ENCODE results near the gene RRAD. TPM values are rescaled to one million over a fixed set of nuclear protein-coding genes. Genes with fewer than 3 reads are reported as not detected.

RRAD gene
- polyA plus RNA-seq, 2 of the 4 experiments (the other 2 are of a cell fraction), result 0.75 to 2.2 TPM

- DNase-seq (ENCODE audit: low read depth in 1 of 2, low spot score in 1 of 2) (no peak), ATAC-seq (no peak), FAIRE-seq (no peak)
- H3K4me2 ChIP-seq, result no peak overlapping the region
- no peak overlapping the region for H3K27ac ChIP-seq
- TF ChIP-seq FOSL2 (IDR thresholded peaks at IDR 0.05) (no peak), FOSL2 (CRISPR knock-in tag; IDR thresholded peaks at IDR 0.05) (no peak), TP53 (CRISPR knock-in tag; IDR thresholded peaks at IDR 0.05) (no peak), NPAS2 (CRISPR knock-in tag; IDR thresholded peaks at IDR 0.05; ENCODE audit: borderline replicate concordance) (no peak), SMC3 (IDR thresholded peaks at IDR 0.05) (no peak)
- TF ChIP-seq, protein P1, sequence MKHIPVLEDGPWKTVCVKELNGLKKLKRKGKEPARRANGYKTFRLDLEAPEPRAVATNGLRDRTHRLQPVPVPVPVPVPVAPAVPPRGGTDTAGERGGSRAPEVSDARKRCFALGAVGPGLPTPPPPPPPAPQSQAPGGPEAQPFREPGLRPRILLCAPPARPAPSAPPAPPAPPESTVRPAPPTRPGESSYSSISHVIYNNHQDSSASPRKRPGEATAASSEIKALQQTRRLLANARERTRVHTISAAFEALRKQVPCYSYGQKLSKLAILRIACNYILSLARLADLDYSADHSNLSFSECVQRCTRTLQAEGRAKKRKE (CRISPR knock-in tag; IDR thresholded peaks at IDR 0.05; ENCODE audit: low read depth), result no peak
- ChIA-PET CTCF (interaction anchor here (29.9 to 40.8 kb wide), 2 partner anchors 7 to 9 kb away, joined by 837 read pairs; partner anchors contain the start of genes CDH16, PDP2 and RRAD), POLR2A (no interaction called here)
- WGBS (ENCODE audit: missing lambda C conversion rate), result 70% methylated on average over 3 of the region's 3 CpGs
- peaks cover 13% of the 10 kb centered on the region; the same call in 2 of the 3 replicates for H3K4me1 ChIP-seq
- no peaks in the 10 kb centered on the region for H3K9me3 ChIP-seq
- no peak overlapping the region for H3K4me3 ChIP-seq
These were observed 17.2 kb downstream of the RRAD start for GRCh38 chr16:66908116-66908515.

- CTCF ChIA-PET, result interaction anchor here (1.5 to 40.8 kb wide), 3 partner anchors 8 to 40 kb away, joined by 3 to 837 read pairs (median 837); partner anchors contain the start of genes CDH16, PDP2 and RRAD
These were observed 18.2 kb downstream of the RRAD start for GRCh38 chr16:66906916-66907836.

GRCh38 chr16:66905633-66906539 is 19.4 kb downstream of the RRAD start:
- no peaks in the 10 kb centered on the region for H3K9me3 ChIP-seq
- no peak for FAIRE-seq
- no peak overlapping the region for H3K27ac ChIP-seq
- ChIA-PET POLR2A (no interaction called here), CTCF (interaction anchor here (1.0 to 40.8 kb wide), 4 partner anchors 7 to 107 kb away, joined by 3 to 837 read pairs (median 420); partner anchors contain the start of genes CDH16, PDP2 and RRAD)
- peaks cover 10% of the 10 kb centered on the region for H3K4me1 ChIP-seq
- H3K4me3 ChIP-seq, result no peak overlapping the region
- no peak for ATAC-seq
- H3K4me2 ChIP-seq, result no peak overlapping the region
- WGBS (ENCODE audit: missing lambda C conversion rate), result 59% methylated on average over 10 of the region's 11 CpGs
- TF ChIP-seq TFCP2L1 (CRISPR knock-in tag; IDR thresholded peaks at IDR 0.05) (no peak), ZSCAN20 (CRISPR knock-in tag; IDR thresholded peaks at IDR 0.05) (no peak), FOSL2 (IDR thresholded peaks at IDR 0.05) (no peak), FOSL2 (CRISPR knock-in tag; IDR thresholded peaks at IDR 0.05) (no peak), BCL3 (IDR thresholded peaks at IDR 0.05) (no peak), NR3C1 (IDR thresholded peaks at IDR 0.05) (no peak), HES2 (IDR thresholded peaks at IDR 0.05) (no peak), PHF8 (IDR thresholded peaks at IDR 0.05; ENCODE audit: borderline replicate concordance, low read depth) (no peak), RNF2 (IDR thresholded peaks at IDR 0.05; ENCODE audit: borderline replicate concordance, low read depth) (no peak)
- TF ChIP-seq, protein P2, sequence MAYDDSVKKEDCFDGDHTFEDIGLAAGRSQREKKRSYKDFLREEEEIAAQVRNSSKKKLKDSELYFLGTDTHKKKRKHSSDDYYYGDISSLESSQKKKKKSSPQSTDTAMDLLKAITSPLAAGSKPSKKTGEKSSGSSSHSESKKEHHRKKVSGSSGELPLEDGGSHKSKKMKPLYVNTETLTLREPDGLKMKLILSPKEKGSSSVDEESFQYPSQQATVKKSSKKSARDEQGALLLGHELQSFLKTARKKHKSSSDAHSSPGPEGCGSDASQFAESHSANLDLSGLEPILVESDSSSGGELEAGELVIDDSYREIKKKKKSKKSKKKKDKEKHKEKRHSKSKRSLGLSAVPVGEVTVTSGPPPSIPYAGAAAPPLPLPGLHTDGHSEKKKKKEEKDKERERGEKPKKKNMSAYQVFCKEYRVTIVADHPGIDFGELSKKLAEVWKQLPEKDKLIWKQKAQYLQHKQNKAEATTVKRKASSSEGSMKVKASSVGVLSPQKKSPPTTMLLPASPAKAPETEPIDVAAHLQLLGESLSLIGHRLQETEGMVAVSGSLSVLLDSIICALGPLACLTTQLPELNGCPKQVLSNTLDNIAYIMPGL (CRISPR knock-in tag; IDR thresholded peaks at IDR 0.05; ENCODE audit: borderline replicate concordance), result no peak
- DNase-seq (ENCODE audit: low read depth in 1 of 2, low spot score in 1 of 2), result no peak

More at GRCh38 chr16:66906916-66907836, 18.2 kb downstream of the RRAD start:
- POLR2A ChIA-PET, result no interaction called here
- Histone ChIP-seq H3K4me2 (no peak overlapping the region), H3K9me3 (no peaks in the 10 kb centered on the region), H3K4me1 (peaks cover 13% of the 10 kb centered on the region; the same call in 2 of the 3 replicates), H3K27ac (no peak overlapping the region), H3K4me3 (no peak overlapping the region)
- no peak for ATAC-seq
- FAIRE-seq, result no peak
- 44% methylated on average over 7 of the region's 7 CpGs for WGBS (ENCODE audit: missing lambda C conversion rate)
- DNase-seq (ENCODE audit: low read depth in 1 of 2, low spot score in 1 of 2), result no peak
- no peak for TF ChIP-seq EP300 (IDR thresholded peaks at IDR 0.05)
